Measurements from ENCODE around the gene AKAP7.
"Not testable (repeated sequence)": the region's sequence is repeated elsewhere in the genome, so short reads cannot be mapped to it uniquely, and the experiment has no call there.

AKAP7 gene

GRCh38 chr6:131255911-131256310, 120.6 kb downstream of the AKAP7 start:
- H3K9ac ChIP-seq: no peak overlapping the region
- no peak overlapping the region for H3K4me2 ChIP-seq (ENCODE audit: low read length)
- H3K36me3 ChIP-seq (ENCODE audit: control insufficient read depth, insufficient read depth, low read length): no peaks in the 10 kb centered on the region
- no peak overlapping the region for H3K27ac ChIP-seq
- no peaks in the 10 kb centered on the region for H3K27me3 ChIP-seq (ENCODE audit: control insufficient read depth, insufficient read depth, low read length)
- H3K4me1 ChIP-seq: no peaks in the 10 kb centered on the region
- H3K9me3 ChIP-seq (ENCODE audit: control insufficient read depth, low read length): no peaks in the 10 kb centered on the region
- no peaks in the 10 kb centered on the region for H3K79me2 ChIP-seq
- H2AFZ ChIP-seq: no peak overlapping the region
- no peak for TF ChIP-seq CTCF (IDR thresholded peaks at IDR 0.05)
- no peak overlapping the region for H3K4me3 ChIP-seq (ENCODE audit: low read depth, low read length)

GRCh38 chr6:131257104-131257503, 121.8 kb downstream of the AKAP7 start:
- Histone ChIP-seq H3K27me3 (ENCODE audit: control insufficient read depth, insufficient read depth, low read length) (no peaks in the 10 kb centered on the region), H3K36me3 (ENCODE audit: control insufficient read depth, insufficient read depth, low read length) (no peaks in the 10 kb centered on the region), H3K9me3 (ENCODE audit: control insufficient read depth, low read length) (no peaks in the 10 kb centered on the region), H3K27ac (no peak overlapping the region), H3K4me2 (ENCODE audit: low read length) (no peak overlapping the region), H2AFZ (no peak overlapping the region), H3K4me3 (ENCODE audit: low read depth, low read length) (no peak overlapping the region), H3K79me2 (no peaks in the 10 kb centered on the region), H3K4me1 (no peaks in the 10 kb centered on the region), H3K9ac (no peak overlapping the region)
- no peak for TF ChIP-seq CTCF (IDR thresholded peaks at IDR 0.05)

GRCh38 chr6:131258010-131258652, 122.9 kb downstream of the AKAP7 start:
- H3K9me3 ChIP-seq (ENCODE audit: control insufficient read depth, low read length): no peaks in the 10 kb centered on the region
- H3K27ac ChIP-seq: no peak overlapping the region
- no peaks in the 10 kb centered on the region for H3K36me3 ChIP-seq (ENCODE audit: control insufficient read depth, insufficient read depth, low read length)
- no peak overlapping the region for H3K4me3 ChIP-seq (ENCODE audit: low read depth, low read length)
- no peak for TF ChIP-seq CTCF (IDR thresholded peaks at IDR 0.05)
- H3K27me3 ChIP-seq (ENCODE audit: control insufficient read depth, insufficient read depth, low read length): no peaks in the 10 kb centered on the region
- no peak overlapping the region for H3K4me2 ChIP-seq (ENCODE audit: low read length)
- H3K4me1 ChIP-seq: no peaks in the 10 kb centered on the region
- H3K9ac ChIP-seq: no peak overlapping the region
- H3K79me2 ChIP-seq: no peaks in the 10 kb centered on the region
- H2AFZ ChIP-seq: no peak overlapping the region

- no peak overlapping the region for H3K27ac ChIP-seq
- no peaks in the 10 kb centered on the region for H3K9me3 ChIP-seq (ENCODE audit: control insufficient read depth, low read length)
- H3K27me3 ChIP-seq (ENCODE audit: control insufficient read depth, insufficient read depth, low read length): no peaks in the 10 kb centered on the region
- no peak overlapping the region for H3K4me3 ChIP-seq (ENCODE audit: low read depth, low read length)
- H3K9ac ChIP-seq: no peak overlapping the region
- no peak overlapping the region for H3K4me2 ChIP-seq (ENCODE audit: low read length)
- no peaks in the 10 kb centered on the region for H3K79me2 ChIP-seq
- no peaks in the 10 kb centered on the region for H3K4me1 ChIP-seq
- TF ChIP-seq CTCF (IDR thresholded peaks at IDR 0.05): no peak
- no peak overlapping the region for H2AFZ ChIP-seq
- no peaks in the 10 kb centered on the region for H3K36me3 ChIP-seq (ENCODE audit: control insufficient read depth, insufficient read depth, low read length)
Observed at GRCh38 chr6:131258816-131259476, 123.7 kb downstream of the AKAP7 start.

GRCh38 chr6:131260960-131261359, 125.7 kb downstream of the AKAP7 start:
- H3K79me2 ChIP-seq; H3K9me3 ChIP-seq (ENCODE audit: control insufficient read depth, low read length); H2AFZ ChIP-seq; H3K36me3 ChIP-seq (ENCODE audit: control insufficient read depth, insufficient read depth, low read length); H3K27me3 ChIP-seq (ENCODE audit: control insufficient read depth, insufficient read depth, low read length); H3K9ac ChIP-seq; H3K4me1 ChIP-seq; H3K4me3 ChIP-seq (ENCODE audit: low read depth, low read length); H3K4me2 ChIP-seq (ENCODE audit: low read length); H3K27ac ChIP-seq: not testable (repeated sequence)

Measured in parathyroid adenoma (tissue), 2 donors.